ENCODE measurements around the gene RAB35.

- TF ChIP-seq CTCF (conservative IDR thresholded peaks at IDR 0.05; ENCODE audit: low read depth, low read length), result no peak
- no peak for TF ChIP-seq POLR2A (IDR thresholded peaks at IDR 0.05; ENCODE audit: low read depth, low read length)
- TF ChIP-seq CEBPB (IDR thresholded peaks at IDR 0.05; ENCODE audit: low read depth, low read length), result no peak
- no peak for TF ChIP-seq ELK1 (IDR thresholded peaks at IDR 0.05; ENCODE audit: borderline replicate concordance, low read depth, low read length)
- TF ChIP-seq BHLHE40 (IDR thresholded peaks at IDR 0.05; ENCODE audit: low read depth, low read length), result no peak
- no peak for TF ChIP-seq MXI1 (IDR thresholded peaks at IDR 0.05; ENCODE audit: borderline replicate concordance, low read depth, low read length)
- TF ChIP-seq RFX5 (IDR thresholded peaks at IDR 0.05; ENCODE audit: low read depth, low read length), result no peak
- no peak for TF ChIP-seq RAD21 (IDR thresholded peaks at IDR 0.05; ENCODE audit: low read length)
- no peak for TF ChIP-seq RCOR1 (IDR thresholded peaks at IDR 0.05; ENCODE audit: insufficient replicate concordance, low read length)
- no peak for TF ChIP-seq MAFK (IDR thresholded peaks at IDR 0.05; ENCODE audit: low read depth, low read length)
- TF ChIP-seq CHD1 (IDR thresholded peaks at IDR 0.05; ENCODE audit: low read depth, low read length), result no peak
- TF ChIP-seq USF2 (IDR thresholded peaks at IDR 0.05; ENCODE audit: low read depth, low read length), result no peak
- TF ChIP-seq SMC3 (IDR thresholded peaks at IDR 0.05; ENCODE audit: low read depth, low read length), result no peak
- no peak for TF ChIP-seq MAZ (IDR thresholded peaks at IDR 0.05; ENCODE audit: borderline replicate concordance, low read depth, low read length)
These were observed 17.9 kb upstream of the RAB35 start for GRCh38 chr12:120134307-120134980.

Measured in IMR-90 (cell line).